HG03457 (cell line): ENCODE measurements around the gene PRKN.

Experiments used
- ATAC-seq: cut with Tn5 transposase; IDR thresholded peaks from one replicate; pipeline ENCODE4 v1.9.1; 2021; ENCODE audit warnings: moderate number of reproducible peaks; ENCODE audit not compliant: unreplicated experiment

Gene PRKN

DNA sequence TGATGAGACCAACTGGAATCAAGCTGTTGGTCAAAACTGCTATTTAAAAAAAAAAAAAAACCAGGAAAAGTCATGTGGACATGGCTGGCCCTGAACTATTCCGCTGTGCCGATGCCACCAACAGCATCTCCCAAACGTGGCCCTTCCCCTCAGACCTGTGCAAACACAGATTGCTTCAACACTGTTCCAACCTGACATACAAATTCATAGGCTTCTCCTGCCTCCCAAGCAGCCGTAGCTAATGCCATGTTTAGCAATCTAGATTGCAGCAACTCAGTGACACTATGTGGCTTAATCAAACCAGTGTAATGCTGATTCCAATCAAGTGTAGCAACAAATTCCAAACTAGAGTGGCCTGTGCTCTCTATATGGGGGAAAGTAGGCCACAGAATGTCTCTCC lies 16.2 kb downstream of the PRKN start:
- no peak for ATAC-seq

DNA sequence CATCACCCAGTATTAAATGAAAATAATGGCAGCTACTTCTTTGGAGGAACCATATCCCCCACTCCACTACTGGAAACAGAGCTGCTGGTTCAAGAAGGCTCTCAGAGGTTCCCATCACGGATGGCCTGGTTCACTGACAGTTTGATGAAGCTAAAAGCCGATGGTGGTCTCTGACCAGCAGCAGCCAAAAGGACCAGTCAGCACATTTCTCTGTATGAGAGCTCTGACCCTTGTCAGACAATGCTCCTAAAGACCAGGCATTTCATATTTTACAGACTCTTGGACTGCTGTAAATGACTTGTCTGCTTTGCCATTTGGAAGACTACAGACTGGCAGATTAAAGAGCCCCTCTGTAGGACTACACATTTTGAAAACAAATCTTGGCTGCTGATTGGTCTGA lies 16.6 kb downstream of the PRKN start:
- no peak for ATAC-seq

DNA sequence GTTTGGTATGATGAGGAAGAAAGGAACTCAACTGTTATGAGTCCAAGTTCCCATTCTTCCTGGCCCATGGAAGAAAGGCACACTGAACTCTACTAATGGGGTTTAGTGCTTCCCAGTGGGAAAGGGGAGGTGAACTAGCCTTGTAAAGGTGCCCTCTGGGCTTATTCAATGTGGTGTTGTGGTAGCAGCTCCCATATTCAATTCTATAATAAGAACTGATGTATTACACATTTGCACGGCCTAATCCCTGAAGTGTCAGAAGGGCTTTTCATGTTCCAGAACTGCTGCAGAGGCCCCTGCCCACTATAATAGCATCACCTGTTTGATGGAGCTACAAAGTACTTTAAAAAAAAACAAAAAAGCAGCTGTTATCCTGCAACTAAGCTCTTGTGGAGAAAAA lies 17.1 kb downstream of the PRKN start:
- no peak for ATAC-seq

DNA sequence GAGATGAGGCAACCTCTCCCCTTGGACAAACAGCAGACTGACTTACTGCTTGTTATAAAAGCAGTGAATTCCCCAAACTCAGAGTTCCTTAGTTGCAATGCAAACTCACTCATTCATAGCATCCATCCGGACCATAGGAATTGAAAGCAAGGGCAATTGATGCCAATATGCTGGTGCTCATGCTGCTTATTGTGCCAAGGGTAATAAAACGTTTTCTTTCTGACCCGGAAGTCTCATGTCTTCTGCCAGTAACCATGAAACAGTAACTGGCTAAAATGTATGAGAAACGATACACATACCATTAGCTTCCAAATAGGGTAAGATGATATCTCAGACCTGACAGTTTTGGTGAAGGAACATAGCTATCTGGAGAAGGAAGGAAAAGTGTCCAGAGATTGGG lies 18.1 kb downstream of the PRKN start:
- no peak for ATAC-seq

DNA sequence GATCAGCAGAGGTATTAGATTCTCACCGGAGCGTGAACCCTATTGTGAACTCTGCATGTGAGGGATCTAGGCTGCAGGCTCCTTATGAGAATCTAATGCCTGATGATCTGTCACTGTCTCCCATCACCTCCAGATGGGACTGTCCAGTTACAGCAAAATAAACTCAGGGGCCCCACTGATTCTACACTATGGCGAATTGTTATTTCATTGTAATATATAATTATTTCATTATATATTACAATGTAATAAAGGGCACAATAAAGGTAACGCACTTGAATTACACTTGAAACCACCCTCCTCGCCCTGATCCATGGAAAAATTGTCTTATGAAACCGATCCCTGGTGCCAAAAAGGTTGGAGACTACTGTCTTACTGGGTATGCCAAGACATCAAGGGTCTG lies 18.6 kb downstream of the PRKN start:
- ATAC-seq: no peak

DNA sequence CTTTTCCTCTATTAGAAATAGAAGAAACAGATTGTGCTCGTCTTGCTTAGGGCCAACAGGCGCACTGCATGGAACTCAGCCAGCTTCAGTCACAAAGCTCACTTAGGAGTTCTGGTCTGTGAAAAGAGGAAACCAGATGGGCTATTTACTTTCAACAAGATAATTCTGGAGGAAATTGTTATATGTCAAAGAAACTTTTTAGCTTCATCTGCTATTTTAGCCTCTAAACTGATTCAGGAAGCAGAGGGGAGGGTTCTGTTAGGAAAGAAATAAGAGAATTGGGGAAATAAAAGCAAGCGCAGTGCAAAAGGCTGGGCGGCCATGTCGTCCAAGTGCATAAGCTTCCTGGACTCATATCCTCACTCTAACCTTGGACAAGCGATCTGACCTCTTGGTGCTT lies 21.3 kb downstream of the PRKN start:
- ATAC-seq: no peak

DNA sequence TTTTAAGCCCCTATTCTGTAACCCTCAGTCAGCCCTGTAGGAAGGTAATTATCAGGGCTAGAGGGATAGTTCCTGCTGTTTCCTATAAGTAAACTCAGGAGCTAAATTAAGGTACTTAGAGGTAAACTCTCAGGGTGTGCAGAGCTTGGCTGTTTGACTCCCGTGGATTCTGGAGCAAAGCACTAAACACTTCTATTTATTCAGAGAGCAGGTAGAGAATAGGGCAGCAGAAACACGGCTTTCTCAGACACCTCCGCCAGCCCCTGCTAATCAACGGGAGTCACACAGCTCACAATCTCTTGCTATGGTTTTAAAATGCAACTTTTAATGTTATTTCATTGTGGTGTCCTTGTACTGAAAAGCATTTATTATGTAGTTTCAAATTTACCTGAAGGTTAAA lies 21.8 kb downstream of the PRKN start:
- no peak for ATAC-seq

DNA sequence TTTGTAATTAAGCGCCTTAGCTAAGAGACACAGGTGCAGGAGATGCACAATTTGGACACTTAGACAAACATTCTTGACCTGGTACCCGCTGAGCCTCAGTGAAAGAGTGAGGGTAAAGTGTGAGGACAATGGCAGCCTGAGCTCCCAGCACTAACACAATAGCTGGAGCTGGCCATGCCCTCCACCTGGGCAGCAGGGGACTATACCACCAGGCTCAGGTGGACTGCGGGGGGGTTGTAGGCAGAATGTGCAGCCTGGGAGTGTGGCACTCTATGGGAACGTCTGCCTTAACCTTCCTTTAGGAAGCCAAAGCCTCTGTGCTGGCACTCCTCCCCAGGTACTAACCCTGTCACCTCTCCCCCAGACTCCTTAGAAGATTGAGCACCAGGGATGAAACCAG lies 23.6 kb downstream of the PRKN start:
- no peak for ATAC-seq

DNA sequence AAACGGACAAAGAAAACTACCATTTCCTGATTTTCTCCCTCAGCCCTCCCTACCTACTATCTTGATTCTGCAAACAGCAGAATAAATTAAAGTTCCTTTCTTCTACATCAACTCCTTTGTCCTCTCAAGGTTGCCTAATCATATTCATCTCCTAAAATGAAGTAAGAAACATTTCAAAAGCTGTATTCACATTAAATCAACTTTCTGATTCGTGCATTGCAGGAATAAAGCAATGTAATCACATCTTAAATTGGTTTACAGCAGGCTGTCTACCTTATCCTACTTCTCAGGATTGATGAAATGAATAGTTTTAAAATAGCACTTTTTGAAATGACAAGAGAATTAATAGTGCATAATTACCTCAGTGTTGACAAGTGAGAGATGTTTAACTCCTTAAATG lies 25.1 kb downstream of the PRKN start:
- ATAC-seq: no peak

DNA sequence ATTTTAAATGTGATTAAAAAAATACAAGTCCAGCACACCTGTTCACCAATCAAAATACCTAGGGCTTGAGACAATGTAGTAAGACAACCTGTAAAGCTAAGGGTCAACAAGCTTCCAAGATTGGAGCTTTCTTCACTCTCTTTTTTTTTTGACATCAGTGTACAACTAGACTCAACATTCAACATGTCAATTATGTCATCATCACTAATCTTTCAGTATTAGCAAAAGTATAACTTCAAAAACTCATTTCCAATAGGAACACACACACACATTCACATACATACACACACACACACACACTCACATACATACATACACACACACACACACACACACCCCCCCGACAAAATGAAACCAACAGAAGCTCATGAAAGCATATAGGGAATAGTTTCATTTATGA lies 26.0 kb downstream of the PRKN start:
- ATAC-seq: no peak

DNA sequence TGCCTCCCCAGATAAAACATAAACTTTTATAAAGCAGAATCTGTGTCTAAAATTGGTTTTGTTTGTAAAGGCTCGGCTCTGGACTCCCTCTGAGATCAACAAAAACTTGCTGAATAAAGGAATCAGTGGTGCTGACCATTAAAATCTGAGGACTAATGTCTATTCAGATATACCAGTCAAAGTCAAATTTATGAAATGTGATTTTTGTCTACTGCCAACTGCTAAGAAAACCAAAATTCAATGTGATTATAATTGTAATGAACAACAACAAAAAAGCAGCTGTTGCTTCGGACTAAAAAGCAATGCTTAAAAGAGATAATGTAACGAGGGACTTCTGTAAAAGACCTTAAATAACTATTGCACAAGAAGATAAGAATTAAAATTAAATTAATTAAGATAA lies 26.6 kb downstream of the PRKN start:
- ATAC-seq: no peak

DNA sequence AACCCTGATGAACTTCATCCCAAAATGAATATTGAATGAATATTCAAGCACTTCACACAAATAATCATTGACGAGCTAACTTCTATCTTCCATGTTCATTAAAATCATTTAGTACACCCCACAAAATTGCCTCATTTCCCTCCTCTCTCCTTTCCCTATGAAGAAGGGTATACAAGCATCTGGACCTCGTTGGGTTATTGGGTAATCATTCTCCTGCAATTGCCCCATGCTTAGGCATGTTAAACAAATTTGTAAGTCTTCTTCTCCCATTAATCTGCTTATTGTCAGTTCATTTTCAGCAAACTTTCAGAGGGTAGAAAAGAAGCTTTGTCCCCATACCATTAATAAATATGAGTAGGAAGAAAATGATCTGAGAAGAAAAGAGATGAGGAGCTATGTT lies 27.6 kb downstream of the PRKN start:
- ATAC-seq: no peak

DNA sequence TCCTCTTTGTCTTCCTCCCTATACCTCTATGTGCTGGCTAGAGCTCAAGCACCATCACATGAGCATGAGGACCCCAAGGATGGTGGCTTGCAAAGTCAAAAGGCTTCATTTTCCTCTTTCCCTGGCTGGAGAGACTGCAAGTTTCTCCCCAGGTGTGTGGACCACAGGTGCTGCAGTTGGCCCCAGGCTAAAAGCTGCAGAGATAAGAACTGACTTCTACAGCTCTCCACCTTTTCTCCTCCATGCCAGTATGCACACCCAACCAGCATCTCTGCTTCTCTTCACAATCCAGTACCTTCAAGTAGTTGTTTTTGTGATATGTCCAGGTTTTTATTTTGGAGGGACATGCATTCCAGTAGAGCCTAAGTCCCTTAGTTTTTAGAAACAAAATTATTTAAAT lies 29.1 kb downstream of the PRKN start:
- no peak for ATAC-seq

DNA sequence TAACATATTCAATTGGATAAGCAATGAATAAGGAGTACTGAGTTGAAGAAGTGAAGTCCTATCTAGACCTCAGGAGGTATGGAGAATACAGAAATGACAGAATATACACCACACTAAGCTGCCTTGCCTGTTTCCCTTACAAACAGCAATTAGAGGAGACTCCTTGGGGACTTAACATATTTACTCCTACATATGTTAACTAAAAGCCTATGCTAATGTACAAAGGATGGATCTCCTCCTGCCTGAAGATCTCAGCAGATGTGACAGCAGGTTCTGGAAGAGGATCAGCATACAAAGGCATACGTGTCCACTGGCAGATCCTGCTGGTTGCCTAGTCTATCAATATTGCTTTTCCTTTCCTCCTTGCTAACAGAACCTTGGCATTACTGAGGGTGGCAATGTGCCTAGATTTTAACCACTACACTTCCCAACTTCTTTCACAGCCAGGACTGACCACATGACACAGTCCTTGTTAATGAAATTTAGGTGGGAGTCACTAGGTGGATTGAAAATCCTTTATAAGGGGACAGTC lies 29.6 kb downstream of the PRKN start:
- ATAC-seq: no peak

DNA sequence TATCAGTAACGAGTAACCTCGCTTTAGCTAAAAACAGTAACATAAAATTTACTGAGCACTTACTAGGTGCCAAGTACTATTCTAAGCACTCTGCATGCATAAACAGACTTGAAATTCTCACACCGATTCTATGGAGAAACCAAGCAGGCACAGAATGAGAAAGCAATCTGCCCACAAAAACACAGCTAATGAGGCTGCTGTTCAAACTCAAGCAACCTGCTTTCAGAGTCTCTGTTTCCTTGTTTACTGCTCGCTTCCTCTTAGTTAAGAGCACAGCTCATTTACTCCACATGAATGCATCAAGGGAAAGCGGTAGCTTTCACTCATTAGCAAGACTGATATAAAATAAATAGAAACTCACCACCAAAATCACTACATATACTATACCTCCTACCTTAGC lies 37.4 kb downstream of the PRKN start:
- no peak for ATAC-seq

DNA sequence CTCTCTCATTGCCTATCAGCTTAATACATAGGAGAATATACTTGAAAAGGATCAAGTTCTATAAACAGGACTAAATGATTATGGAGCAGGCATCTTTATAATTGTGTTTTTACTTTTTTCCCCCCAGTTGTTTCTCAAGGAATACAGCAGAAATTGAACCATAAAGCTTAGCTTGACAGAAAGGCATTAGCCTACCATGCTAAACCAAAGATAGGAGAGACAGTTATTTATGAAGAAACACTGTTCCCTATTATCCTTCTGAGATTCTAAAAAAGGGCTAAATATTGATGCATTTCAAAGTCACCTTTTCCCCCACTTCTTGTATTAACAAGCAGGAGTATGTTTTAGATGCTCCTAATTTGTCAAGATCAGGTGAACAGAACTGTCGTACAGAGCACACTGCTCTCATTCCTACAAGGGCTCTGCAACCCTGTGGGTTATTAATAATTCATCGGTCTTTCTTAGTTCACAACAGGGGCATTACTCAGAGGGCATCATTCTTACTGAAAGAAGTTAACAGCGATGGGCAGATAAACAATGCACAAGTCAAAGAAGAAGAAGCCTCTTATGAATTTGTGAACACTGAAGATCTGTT lies 38.7 kb downstream of the PRKN start:
- no peak for ATAC-seq

DNA sequence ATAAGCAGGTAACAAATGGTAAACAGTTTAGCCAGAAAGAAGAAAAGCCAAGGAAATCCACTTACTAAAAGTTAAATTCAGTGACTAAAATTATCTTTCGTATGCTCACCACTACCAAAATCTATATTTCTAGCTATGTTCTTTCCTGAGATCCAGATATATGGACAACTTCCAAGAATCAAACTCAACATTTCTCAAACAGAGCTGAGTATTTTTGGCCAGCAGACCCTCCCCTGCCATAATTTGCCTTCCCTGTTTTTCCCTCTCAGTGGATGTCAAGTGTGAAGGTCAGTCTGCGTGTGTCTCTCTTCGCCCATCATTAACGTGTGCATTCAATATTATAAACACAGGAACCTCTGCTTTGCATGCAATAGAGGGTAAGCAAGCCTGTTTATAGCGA lies 42.0 kb downstream of the PRKN start:
- no peak for ATAC-seq

DNA sequence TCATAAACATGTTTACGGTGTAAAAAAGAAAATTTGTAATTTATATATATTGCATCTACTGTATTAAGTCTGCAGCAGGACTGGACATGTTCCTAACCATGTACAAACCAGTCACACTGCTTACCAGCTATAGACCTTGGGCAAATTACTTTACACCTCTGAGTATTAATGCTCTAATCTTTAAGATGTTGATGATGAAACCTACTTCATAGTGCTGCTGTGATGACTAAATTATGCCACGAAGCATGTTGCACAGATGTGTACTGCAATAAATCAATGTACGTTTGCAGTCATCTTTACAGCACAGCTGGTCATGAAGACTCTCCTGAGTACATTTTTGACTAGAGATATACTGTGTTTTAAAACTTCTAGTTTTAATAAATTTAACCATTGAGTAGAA lies 42.6 kb downstream of the PRKN start:
- ATAC-seq: no peak

DNA sequence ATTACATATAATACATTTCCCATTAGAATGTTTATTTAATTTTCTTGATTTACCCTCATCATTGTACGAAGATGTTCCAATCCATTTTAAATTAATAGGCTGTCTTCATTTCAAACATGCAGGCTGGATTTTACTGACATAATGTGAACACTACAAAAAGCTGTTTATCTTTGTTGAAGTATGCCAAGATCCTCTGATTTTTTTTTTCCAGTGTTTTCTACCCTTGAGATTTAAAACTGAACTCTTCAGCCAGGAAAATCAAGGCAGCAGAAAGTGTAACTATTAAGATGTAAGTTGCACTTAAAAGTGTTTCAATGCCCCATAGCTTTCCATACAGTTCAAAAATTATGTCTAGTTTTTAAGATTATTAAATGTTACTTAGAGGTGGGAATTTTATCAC lies 43.5 kb downstream of the PRKN start:
- no peak for ATAC-seq

DNA sequence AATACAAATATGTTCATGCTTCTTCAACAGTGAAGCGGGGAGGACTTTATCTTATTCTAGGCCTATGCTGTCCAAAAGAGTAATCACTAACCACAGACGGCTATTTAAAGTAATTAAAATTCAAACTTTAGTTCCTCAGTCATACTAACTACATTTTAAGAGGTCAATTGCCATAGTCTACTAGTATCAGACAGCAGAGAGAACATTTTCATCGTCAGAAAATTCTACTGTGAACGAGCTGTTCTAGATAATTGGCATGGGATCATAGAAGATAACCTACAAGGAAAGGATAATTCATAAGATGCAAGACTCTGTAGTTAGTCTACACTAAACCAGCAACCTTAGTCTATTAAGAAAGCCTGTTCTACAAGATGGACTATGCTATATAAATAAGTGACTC lies 44.4 kb downstream of the PRKN start:
- no peak for ATAC-seq

DNA sequence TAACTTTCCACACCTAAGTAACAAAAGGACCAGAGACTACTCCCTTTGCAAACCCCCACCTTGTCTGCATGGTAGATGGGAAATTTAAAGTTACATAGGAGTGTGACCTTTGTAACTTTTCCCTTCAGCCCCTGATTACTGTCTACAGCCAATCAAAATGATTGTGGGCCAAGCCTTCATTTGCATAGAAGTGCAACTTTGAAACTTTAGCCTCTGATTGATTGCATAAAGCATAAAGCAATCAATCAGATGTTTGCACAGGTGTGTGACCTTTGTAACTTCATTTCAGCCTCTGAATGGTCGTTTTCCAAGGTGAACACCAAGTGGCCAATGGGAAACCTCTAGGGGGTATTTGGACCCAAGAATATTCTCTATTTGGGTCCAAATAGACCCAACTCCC lies 46.1 kb downstream of the PRKN start:
- ATAC-seq: no peak

DNA sequence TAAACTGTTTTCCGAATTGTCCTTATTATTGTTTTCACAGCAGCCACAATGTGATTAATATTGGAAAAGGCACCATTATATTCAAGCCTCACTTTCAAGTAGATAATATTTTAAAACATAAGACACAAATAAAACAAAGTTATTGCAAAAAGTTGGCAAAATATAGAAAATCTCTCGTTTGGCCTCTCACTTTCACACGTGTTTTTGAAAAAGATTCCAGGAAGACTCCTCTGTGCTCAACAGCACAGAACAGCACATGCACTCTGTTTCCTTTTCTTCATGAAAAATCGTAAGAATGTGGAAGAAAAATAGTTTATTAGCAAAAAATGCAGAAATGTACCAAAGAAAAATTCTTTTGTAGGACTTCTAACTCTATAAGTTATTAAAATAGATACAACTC lies 46.7 kb downstream of the PRKN start:
- no peak for ATAC-seq

DNA sequence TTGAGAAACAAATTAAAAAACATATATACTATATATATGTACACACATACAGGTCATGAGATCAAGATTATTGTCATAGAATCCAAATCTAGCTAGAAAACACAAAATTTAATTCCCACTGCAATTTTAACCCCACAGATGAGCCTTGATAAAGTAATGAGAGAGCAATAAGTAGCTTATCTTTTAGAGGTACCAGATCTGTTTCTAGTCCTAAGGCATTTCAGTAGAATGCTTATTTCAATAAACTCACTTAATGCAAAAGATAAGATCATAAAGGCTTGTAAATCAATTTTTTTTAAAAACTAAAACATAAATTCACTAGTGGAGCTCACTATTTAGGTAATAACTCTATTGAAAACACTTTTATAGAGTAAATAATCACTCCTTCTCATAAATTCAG lies 47.2 kb downstream of the PRKN start:
- ATAC-seq: no peak

DNA sequence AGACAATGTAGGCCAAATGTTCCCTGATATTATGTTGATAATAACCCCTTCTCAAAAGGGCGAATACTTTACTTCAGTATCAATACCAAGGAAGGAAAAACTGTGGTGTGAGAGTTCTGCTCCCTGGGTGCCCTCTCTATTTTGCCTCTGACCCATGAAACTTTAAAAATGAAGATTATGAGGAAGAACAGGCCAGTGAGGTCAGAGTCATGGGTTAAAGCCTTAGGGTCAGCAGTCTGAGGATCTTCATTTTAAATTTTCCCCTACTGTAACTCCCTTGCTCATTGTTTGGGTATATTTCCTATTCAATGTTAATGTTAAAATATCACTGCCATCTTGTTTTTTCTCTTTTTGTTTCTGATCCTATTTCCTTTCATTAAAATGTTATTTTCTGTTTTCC lies 47.9 kb downstream of the PRKN start:
- no peak for ATAC-seq
